Right ventricle myocardium superior (tissue), 1 donor: ENCODE data around the gene ERO1B. TPM values are rescaled to one million over a fixed set of nuclear protein-coding genes. Genes with fewer than 3 reads are reported as not detected.
"Not testable (repeated sequence)": the region's sequence is repeated elsewhere in the genome, so short reads cannot be mapped to it uniquely, and the experiment has no call there.

Experiments
- ATAC-seq: fragments of 200-7000 bp; cut with Tn5 transposase; one replicate; pipeline ENCODE4 v1.9.1; 2020; ENCODE audit warnings: mild to moderate bottlenecking; ENCODE audit not compliant: poor library complexity
- DNase-seq: peaks from one replicate; pipeline ENCODE4 v3.0.0-alpha.2; 2020
- intact Hi-C: fragments of 100-400 bp; cut with DNase I; formaldehyde crosslinking; loops from one replicate; pipeline ENCODE4 v1.11.2; 2022
- total RNA-seq: library from RNA; stranded (reverse); fragmentation: NEBNext Ultra II Directional; extraction: Animal tissue kit (Norgen Biotek cat#: 25700); gene quantifications from one replicate; pipeline ENCODE4 v1.2.1, GENCODE V29; 2021
- donor health status: DM: no; HTN: yes; CAD: no; lungs with severe emphysema.

ERO1B gene
- total RNA-seq, 1 donor from 2014 or later = 5.0 TPM

- ATAC-seq (no peak), DNase-seq (no peak)
- intact Hi-C loops = no loop called here
Measured at GRCh38 chr1:236207569-236207968, 74.2 kb downstream of the ERO1B start.

GRCh38 chr1:236207121-236207520 lies 74.6 kb downstream of the ERO1B start:
- no peak for DNase-seq

GRCh38 chr1:236206548-236206947 lies 75.2 kb downstream of the ERO1B start:
- intact Hi-C loops = no loop called here
- DNase-seq (no peak), ATAC-seq (peak; percentile 93)

More at GRCh38 chr1:236207121-236207520, 74.6 kb downstream of the ERO1B start:
- intact Hi-C loops = no loop called here
- peak; percentile 65 for ATAC-seq

GRCh38 chr1:236204656-236205055 lies 77.1 kb downstream of the ERO1B start:
- intact Hi-C loops = no loop called here
- DNase-seq (no peak), ATAC-seq (no peak)

- intact Hi-C loops = no loop called here
- ATAC-seq = no peak
- DNase-seq = no peak
Measured at GRCh38 chr1:236204039-236204438, 77.7 kb downstream of the ERO1B start.

- ATAC-seq = no peak
- intact Hi-C loops = no loop called here
- no peak for DNase-seq
Measured at GRCh38 chr1:236201786-236202185, 80.0 kb downstream of the ERO1B start.

GRCh38 chr1:236200925-236201324 lies 80.8 kb downstream of the ERO1B start:
- intact Hi-C loops = no loop called here
- no peak for DNase-seq
- no peak for ATAC-seq

- ATAC-seq = no peak
- DNase-seq = no peak
- intact Hi-C loops = no loop called here
Measured at GRCh38 chr1:236193184-236193583, 88.6 kb downstream of the ERO1B start.

- DNase-seq, ATAC-seq, intact Hi-C loops: not testable (repeated sequence)
Measured at GRCh38 chr1:236188084-236188483, 93.7 kb downstream of the ERO1B start.

GRCh38 chr1:236186471-236186870 lies 95.3 kb downstream of the ERO1B start:
- DNase-seq, intact Hi-C loops, ATAC-seq: not testable (repeated sequence)

GRCh38 chr1:236185687-236186086 lies 96.1 kb downstream of the ERO1B start:
- ATAC-seq = no peak
- no peak for DNase-seq
- intact Hi-C loops = no loop called here

GRCh38 chr1:236181059-236181458 lies 100.7 kb downstream of the ERO1B start:
- ATAC-seq (no peak), DNase-seq (no peak)
- intact Hi-C loops = no loop called here

GRCh38 chr1:236179634-236180033 lies 102.1 kb downstream of the ERO1B start:
- ATAC-seq (no peak), DNase-seq (no peak)
- intact Hi-C loops = no loop called here

GRCh38 chr1:236176337-236177336 lies 105.1 kb downstream of the ERO1B start:
- DNase-seq (no peak), ATAC-seq (no peak)
- intact Hi-C loops = no loop called here

- ATAC-seq = no peak
- DNase-seq = no peak
- intact Hi-C loops = no loop called here
Measured at GRCh38 chr1:236175642-236176336, 106.0 kb downstream of the ERO1B start.

- DNase-seq (no peak), ATAC-seq (no peak)
- intact Hi-C loops = no loop called here
Measured at GRCh38 chr1:236173174-236173767, 108.5 kb downstream of the ERO1B start.

- intact Hi-C loops = no loop called here
- no peak for ATAC-seq
- DNase-seq = no peak
Measured at GRCh38 chr1:236172041-236172579, 109.6 kb downstream of the ERO1B start.

GRCh38 chr1:236168716-236169429 lies 112.9 kb downstream of the ERO1B start:
- ATAC-seq (peak; percentile 57), DNase-seq (peak; percentile 78)
- intact Hi-C loops = no loop called here
